GM19193 (cell line): Measurements from ENCODE around the gene RAB11A.

Source experiments
- POLR2A ChIP-seq: IDR thresholded peaks from 4 replicates; pipeline ENCODE4 v1.6.1; 2011; ENCODE audit not compliant: insufficient read depth, insufficient read length; ENCODE audit errors: extremely low read depth

RAB11A gene

DNA sequence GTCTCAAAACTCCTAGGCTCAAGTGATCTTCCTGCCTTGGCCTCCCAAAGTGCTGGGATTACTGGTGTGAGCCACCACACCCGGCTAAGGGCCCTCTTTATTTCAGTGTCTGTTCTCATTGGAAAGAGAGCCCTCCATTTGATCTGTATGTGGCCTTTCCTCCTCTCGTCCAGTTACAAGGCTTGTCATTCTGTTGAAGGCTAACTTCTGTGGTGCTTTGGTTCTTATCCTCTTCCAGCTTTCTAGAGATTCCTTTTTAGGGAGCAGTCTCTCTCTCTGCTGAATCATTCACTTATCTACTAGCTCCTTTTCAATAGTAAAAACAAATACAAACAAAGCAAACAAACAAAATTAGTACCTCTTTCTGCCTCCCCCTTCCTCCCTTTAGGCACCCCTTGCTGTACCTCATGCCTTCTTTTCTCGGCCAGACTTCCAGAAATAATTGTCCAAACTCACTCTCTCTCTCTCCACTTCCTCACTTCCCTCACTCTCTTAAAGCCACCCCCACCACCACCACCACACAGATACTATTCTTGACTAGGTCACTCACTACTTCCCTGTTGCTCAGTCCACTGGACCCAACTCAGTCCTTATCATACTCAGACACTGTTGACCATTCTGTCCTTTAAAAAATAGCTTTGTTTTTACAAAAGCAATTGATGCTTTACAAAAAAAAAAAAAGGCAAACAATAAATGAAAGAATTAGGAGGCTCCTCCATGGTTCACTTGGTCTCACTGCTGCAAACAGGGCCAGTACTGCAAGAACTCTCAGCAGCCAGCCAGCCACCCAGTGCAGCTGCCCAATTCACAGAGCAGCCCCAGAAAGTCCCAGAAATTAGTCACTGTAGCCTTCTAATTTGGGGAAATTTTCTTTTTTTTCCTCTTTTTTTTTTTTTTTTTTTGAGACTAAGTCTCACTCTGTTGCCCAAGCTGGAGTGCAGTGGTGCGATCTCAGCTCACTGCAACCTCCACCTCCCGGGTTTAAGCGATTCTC, 31.7 kb upstream of the RAB11A start:
- TF ChIP-seq POLR2A, result no peak

DNA sequence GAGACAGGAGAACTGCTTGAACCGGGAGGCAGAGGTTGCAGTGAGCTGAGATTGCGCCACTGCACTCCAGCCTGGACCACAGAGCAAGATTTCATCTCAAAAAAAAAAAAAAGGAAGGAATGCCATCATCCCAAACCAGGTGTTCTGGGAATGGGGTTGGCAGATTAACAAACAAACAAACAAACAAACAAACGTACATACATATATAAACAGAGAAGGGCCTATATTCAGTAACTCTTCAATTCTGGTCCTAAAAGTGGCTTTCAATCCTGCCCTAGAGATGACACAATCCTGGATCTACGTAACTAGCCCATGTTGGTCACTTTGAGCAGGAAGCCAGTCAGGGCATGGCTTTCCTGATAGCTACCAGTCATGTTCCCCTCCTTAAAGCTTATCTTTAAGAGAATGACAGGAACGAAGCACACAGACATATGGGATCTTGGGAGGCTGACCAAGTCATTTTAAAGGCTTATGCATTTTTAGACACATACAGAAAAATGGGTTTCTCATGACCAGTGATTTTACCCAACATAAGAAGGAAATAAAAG, 29.9 kb upstream of the RAB11A start:
- no peak for TF ChIP-seq POLR2A

DNA sequence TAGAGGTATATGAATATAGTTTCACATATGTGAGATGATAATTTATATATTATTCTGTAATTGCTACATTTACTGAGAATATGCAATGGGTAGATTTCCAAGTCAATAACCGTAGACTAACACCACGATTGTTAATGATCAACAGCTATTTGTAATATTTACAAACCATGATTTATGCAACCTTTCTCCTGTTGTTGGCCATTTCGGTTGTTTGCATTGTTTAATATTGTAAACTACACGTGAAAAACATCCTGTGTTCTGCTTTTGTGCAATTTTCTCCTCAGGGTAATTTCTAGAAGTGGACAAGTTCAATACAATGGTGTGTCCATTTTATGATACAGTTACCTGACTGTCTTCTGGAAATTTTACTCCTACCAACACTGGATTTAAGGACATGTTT, 29.3 kb upstream of the RAB11A start:
- no peak for TF ChIP-seq POLR2A

DNA sequence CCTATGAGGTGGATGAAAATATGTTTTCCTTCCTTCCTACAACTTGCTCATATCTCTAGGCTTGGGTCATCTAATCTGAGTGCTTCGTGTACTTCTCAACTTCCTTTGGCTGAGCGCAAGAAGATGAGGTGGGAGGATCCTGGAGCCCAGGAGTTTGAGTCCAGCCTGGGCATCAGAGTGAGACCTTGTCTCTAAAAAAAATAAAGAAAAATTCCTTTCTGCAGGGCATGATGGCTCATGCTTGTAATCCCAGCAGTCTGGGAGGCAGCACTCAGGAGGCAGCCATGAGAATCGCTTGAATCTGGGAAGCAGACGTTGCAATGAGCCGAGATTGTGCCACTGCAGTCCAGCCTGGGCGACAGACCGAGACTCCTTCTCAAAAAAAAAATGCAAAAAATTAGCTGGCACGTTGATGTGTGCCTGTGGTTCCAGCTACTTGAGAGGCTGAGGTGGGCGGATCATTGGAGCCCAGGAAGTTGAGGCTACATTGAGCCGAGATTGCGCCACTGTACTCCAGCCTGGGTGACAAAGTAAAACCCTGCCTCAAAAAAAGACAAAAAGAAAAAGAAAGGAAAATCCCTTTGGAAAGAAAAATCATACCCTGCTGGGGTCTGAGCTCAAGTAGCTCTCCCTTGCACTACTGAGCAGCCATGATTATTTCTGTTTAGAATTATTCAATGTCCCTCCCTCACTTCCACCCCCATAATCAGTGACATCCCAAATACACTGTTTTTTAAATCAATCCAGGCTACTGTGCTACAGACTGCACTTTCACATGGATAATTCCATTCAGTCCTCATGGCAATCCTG, 28.0 kb upstream of the RAB11A start:
- no peak for TF ChIP-seq POLR2A

DNA sequence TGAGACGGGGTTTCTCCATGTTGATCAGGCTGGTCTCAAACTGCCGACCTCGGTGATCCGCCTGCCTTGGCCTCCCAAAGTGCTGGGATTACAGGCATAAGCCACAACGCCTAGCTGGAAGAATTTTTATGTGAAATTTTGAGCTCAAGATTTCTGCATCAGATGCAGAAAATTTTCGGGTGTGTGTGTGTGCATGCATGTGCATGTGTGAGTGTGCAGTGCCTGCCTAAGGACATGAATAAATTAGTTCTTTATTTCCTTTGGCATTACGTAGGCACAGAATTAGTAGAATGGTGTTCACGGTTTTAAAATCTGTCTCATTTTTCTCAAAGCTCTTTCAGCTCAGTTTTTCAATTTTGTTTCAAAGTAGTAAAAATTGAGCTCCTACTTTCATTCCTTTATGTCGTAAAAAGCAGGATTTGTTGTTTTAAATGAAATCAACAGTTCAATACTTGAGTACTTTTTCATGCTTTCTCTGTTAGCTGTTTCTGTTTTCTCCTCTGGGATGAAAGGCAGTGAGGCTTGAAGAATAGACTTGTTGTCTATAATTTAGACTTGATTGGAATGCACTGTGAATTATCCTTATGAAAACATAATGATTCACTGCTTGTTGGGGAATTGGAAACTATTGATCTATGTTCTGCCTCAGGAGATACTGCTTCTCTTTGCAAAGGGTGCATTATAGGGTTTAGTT, 23.3 kb upstream of the RAB11A start:
- TF ChIP-seq POLR2A, result no peak

DNA sequence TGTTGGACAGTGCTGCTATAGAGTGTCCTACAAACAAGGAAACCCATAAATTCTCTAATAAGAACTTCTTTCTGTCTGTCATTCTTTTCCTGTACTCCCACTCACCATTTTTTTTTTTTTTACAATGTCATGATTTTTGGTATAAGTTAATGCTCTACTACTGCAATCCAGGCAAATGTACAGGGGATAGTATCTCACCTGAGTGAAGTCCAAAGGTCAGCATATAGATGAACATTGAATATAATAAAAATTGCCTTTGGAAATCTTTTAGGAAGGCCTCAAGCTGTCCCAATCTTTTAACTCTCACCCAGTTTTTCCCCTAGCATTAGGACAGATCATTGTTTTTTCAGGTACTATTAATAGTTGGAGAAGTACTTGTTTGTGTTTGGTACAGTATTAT, 21.3 kb upstream of the RAB11A start:
- no peak for TF ChIP-seq POLR2A

DNA sequence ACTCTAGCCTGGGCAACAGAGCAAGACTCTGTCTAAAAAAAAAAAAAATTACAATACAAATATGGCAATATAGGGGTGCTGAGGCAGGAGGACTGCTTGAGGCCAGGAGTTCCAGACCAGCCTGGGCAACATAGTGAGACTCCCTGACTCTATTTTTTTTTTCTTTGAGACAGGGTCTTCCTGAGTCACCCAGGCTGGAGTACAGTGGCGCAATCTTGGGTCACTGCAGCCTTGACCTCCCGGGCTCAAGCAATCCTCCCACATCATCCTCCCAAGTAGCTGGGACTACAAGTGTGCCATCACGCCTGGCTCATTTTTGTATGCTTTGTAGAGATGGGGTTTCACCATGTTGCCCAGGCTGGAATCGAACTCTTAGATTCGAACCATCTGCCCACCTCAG, 17.3 kb upstream of the RAB11A start:
- TF ChIP-seq POLR2A, result no peak

DNA sequence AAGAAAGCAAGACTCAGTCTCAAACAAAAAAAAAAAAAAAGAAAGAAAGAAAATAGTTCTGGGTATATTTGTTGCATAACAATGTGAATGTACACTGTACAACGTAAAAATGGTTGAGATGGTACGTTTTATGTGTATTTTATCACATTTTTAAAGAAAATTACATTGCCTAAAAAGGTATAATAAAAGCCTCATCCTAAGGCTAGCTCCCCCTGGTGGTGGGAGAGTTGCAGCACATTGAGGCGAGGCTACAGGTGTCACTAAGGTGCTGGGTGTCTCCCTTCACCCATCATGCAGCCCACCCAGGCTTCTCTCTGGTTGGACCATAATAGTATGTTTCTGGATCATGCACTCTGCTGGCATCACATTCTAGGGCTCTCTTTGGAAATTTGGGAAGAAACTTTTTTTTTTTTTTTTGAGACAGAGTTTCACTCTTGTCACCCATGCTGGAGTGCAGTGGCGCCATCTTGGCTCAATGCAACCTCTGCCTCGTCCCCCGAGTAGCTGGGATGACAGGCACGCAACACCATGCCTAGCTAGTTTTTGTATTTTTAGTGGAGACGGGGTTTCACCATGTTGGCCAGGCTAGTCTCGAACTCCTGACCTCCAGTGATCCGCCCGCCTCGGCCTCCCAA, 12.4 kb upstream of the RAB11A start:
- no peak for TF ChIP-seq POLR2A

DNA sequence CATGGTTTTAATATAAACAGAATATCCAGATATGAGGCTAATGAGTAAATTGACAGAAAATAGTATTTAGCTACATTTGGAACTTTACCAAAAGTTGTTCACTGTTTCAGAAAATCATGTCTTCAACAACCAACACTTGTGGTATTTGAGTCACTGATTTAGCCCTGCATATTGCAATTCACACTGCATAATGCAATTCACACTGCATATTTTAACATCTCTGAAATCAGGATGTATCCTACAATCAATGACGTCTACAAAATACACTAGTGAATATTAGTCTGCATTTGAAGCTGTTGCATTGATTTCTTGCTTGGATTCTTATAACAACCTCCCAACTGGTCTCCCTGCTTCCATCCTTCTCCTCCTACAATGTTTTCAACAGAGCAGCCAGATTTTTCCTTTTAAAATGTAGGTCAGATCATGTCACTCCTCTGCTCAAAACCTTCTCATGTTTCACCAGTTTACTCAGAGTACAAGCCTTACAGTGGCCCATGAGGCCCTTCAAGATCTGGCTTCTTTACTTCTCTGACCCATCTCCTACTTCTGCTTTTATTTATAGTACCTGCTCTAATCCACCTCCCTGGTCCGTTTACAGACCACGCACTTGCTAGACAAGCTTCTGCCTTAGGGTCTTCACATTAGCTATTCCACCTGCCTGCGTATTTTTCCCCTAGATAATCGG, 11.4 kb upstream of the RAB11A start:
- no peak for TF ChIP-seq POLR2A

DNA sequence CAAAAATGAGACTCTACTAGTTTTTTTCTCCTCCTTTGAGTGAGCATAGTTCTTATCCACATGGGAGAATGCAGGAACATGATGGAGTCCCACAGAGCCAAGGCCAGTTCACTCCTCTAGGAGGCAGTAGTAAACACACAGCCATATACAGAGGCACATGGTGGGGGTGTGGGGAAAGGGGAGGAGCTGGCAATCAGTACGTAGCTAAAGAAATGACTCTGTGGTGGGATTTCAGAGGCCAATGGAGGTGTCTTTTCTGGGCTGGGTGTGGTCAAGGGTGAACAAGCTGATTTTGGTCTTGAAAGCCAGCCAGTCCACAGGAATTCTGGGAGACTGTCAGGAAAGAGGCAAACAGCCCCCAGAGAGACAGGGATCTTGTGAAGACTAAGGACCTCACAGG, 6.6 kb upstream of the RAB11A start:
- TF ChIP-seq POLR2A, result no peak

DNA sequence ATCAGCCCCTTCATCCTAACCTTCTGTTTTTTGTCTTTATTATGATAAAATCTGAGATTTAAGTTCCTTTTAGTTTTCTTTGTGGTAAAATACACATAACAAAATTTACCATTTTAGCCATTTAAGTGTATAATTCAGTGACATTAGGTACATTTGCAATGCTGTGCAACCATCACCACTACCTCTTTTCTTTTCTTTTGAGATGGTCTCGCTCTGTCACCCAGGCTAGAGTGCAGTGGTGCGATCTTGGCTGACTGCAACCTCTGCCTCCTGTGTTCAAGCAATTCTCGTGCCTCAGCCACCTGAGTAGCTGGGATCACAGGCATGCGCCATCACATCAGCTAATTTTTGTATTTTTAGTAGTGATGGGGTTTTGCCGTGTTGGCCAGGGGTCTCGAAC, 6.2 kb upstream of the RAB11A start:
- TF ChIP-seq POLR2A, result no peak

DNA sequence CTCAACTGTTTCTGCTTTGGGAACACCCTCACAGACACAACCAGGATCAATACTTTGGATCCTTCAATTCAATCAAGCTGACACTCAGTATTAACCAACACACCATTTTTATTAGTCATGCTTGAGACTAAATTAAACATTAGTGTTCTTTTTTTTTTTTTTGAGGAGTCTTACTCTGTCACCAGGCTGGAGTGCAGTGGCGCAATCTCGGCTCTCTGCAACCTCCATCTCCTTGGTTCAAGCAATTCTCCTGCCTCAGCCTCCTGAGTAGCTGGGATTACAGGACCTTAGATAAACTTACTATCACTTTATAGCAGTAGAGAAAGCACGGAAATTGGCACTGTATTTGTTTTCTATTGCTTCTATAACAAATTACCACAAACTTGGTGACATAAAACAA, 2.0 kb upstream of the RAB11A start:
- no peak for TF ChIP-seq POLR2A

DNA sequence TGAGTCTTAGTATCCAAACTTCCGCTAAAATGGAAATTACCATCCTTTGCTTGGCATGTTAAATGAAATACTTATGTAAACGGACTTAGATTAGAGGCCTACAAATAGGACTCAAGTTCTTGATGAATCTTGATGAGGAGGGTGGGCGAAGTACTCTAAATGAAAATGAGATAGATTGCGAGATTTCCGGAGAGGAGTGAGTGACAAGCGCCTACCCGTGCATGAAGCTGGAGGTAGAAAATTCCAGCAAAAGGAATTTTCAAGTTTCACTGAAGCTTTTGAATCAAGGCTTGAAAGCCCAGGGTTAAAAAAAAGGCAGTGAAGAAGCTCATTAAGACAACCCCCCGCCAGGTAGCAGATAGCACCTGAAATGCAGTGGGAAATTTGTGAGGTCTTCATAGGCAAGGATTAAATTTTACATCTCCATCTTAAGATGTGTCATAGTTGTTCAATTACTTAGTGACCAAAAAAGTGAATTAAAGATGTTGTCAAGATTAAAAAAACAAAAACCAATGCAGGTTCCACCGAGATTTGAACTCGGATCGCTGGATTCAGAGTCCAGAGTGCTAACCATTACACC, 655 bp upstream of the RAB11A start:
- TF ChIP-seq POLR2A, result no peak
